ENCODE results near the gene SEMA7A.

- TF ChIP-seq CTCF (conservative IDR thresholded peaks at IDR 0.05) = no peak
- TF ChIP-seq ZFX (IDR thresholded peaks at IDR 0.05) = no peak
These were observed 20.2 kb downstream of the SEMA7A start for GRCh38 chr15:74413350-74414080.

Measured in C4-2B (cell line).